ENCODE data around the gene NPIPB8. TPM values are rescaled to one million over a fixed set of nuclear protein-coding genes. Genes with fewer than 3 reads are reported as not detected.

The NPIPB8 gene
- total RNA-seq, 4 donors from 2014 or later, result 0.22 TPM; not detected in 3

Other genes with a start within 250 kb of the NPIPB8 start
- gene EIF3CL, start 234.2 kb upstream of the NPIPB8 start, total RNA-seq, result 100 to 1,000 TPM; 115 to 271 (median 124) TPM
- gene NPIPB7, start 165.7 kb upstream of the NPIPB8 start, total RNA-seq, result not detected
- 10 to 100 TPM; 12.2 to 40.2 (median 19.0) TPM for gene CLN3, start 146.0 kb upstream of the NPIPB8 start, total RNA-seq
- gene APOBR, start 143.4 kb upstream of the NPIPB8 start, total RNA-seq, result 1 to 10 TPM in 2 of 4 donors, under 1 TPM in 2; 0.49 to 2.1 (median 0.98) TPM
- not detected for gene IL27, start 131.2 kb upstream of the NPIPB8 start, total RNA-seq
- 10 to 100 TPM in 3 of 4 donors, 1 to 10 TPM in 1; 5.2 to 21.4 (median 15.0) TPM for gene NUPR1, start 99.1 kb upstream of the NPIPB8 start, total RNA-seq
- 10 to 100 TPM; 11.0 to 31.3 (median 13.1) TPM for gene SGF29, start 84.1 kb upstream of the NPIPB8 start, total RNA-seq
- under 1 TPM in 3 of 4 donors, not detected in 1; 0.26 to 0.49 (median 0.38) TPM for gene SULT1A2, start 41.0 kb upstream of the NPIPB8 start, total RNA-seq
- gene SULT1A1, start 28.0 kb upstream of the NPIPB8 start, total RNA-seq, result 10 to 100 TPM in 2 of 4 donors, 1 to 10 TPM in 2; 4.1 to 17.2 (median 8.3) TPM
- 100 to 1,000 TPM; 187 to 337 (median 204) TPM for gene EIF3C, start 73.4 kb downstream of the NPIPB8 start, total RNA-seq
- 1 to 10 TPM in 1 of 4 donors, not detected in 3; 5.0 TPM for gene NPIPB9, start 113.7 kb downstream of the NPIPB8 start, total RNA-seq
- gene ATXN2L, start 184.9 kb downstream of the NPIPB8 start, total RNA-seq, result 10 to 100 TPM; 42.1 to 72.7 (median 67.1) TPM
- 100 to 1,000 TPM; 105 to 143 (median 121) TPM for gene TUFM, start 208.3 kb downstream of the NPIPB8 start, total RNA-seq
- 10 to 100 TPM; 11.0 to 28.2 (median 18.8) TPM for gene SH2B1, start 225.8 kb downstream of the NPIPB8 start, total RNA-seq
- under 1 TPM in 2 of 4 donors, not detected in 2; 0.19 to 0.26 TPM for gene ATP2A1, start 240.4 kb downstream of the NPIPB8 start, total RNA-seq